Retinal pigment epithelial cell (primary cell): ENCODE data around the gene MYOZ3.

Experiments
- DNase-seq: peaks from one replicate; pipeline ENCODE4 v3.0.0-alpha.2; 2010; ENCODE audit warnings: low read depth
- H3K4me3 ChIP-seq: 2 replicates; pipeline ENCODE4 v1.5.1; 2011; ENCODE audit warnings: mild to moderate bottlenecking, low read length, control low read depth, moderate library complexity
- CTCF ChIP-seq: conservative IDR thresholded peaks from 2 replicates; pipeline ENCODE4 v1.5.1; 2011; ENCODE audit warnings: low read depth, low read length, control low read depth, inconsistent platforms

MYOZ3 gene

GRCh38 chr5:150660108-150660831 is 781 bp upstream of the MYOZ3 start:
- TF ChIP-seq CTCF: no peak
- no peak overlapping the region for H3K4me3 ChIP-seq
- DNase-seq: no peak

GRCh38 chr5:150661821-150662596 is 958 bp downstream of the MYOZ3 start:
- TF ChIP-seq CTCF: no peak
- DNase-seq: no peak
- H3K4me3 ChIP-seq: no peak overlapping the region

GRCh38 chr5:150662731-150663516 is 1.9 kb downstream of the MYOZ3 start:
- H3K4me3 ChIP-seq: no peak overlapping the region
- TF ChIP-seq CTCF: no peak
- DNase-seq: no peak

GRCh38 chr5:150663936-150664335 is 2.9 kb downstream of the MYOZ3 start:
- TF ChIP-seq CTCF: no peak
- no peak overlapping the region for H3K4me3 ChIP-seq
- no peak for DNase-seq

- H3K4me3 ChIP-seq: no peak overlapping the region
- no peak for TF ChIP-seq CTCF
- no peak for DNase-seq
These were observed 4.0 kb downstream of the MYOZ3 start for GRCh38 chr5:150665044-150665443.

- no peak for TF ChIP-seq CTCF
- DNase-seq: no peak
These were observed 9.4 kb downstream of the MYOZ3 start for GRCh38 chr5:150670275-150670947.

More at GRCh38 chr5:150670275-150670947, 9.4 kb downstream of the MYOZ3 start:
- H3K4me3 ChIP-seq: no peak overlapping the region
